HG03159 (cell line): ENCODE results near the gene TFF2.

Experiments used
- ATAC-seq: cut with Tn5 transposase; IDR thresholded peaks from one replicate; pipeline ENCODE4 v1.9.1; 2021; ENCODE audit warnings: mild to moderate bottlenecking, moderate library complexity; ENCODE audit not compliant: unreplicated experiment

TFF2 gene

DNA sequence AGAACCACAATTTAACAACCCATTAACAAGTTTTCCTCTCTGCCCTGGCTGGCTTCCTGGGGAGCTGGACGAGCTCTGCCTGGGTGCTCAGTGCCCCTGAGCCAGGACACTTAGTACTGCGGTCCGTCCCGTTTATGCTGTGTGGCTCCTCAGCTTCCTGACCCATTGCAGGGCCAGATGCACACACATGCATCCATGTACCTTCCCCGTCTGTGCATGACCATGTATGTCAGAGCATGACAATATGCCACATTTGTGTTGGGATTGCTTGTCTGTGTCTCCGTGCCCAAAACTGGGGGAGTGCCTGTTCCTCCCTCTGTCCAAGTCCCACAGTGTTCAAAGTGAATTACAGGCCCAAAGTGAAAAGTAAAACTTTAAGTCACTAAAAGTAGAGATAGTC lies 25.9 kb downstream of the TFF2 start:
- ATAC-seq: no peak

DNA sequence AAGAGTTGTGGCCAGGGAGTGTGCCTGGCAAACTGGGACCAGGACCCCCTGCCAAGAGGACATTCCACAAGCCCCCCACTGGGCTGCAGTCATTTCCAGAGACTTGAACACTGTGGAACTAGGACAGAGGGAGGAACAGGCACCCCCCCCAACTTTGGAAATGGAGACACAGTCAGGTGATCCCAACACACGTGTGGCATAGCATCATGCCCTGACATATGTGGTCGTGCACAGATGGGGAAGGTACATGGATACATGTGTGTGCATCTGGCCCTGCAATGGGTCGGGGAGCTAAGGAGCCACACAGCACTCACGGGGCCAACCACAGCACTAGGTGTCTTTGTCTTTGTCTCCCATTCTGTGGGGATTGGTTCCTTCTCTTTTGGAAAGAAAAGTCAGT lies 28.9 kb downstream of the TFF2 start:
- ATAC-seq: no peak

DNA sequence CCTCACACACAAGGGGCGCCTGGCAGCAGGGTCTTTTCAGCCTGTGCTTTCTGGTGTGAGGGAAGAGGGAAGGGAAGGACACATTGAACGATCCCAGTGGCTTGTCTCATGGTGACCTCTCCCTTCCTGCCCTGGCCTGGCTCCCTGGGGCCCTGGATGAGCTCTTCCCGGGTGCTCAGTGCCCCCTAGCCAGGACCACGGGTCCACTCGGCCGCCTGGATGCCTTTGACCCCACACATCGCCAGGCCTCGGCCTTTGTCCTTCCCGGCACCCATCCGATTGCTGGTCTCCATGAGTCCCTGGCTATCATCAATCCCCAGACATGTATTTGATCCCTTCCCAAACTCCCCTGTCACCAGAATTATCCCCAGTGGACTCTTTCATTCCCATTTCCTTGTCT lies 29.6 kb downstream of the TFF2 start:
- no peak for ATAC-seq

DNA sequence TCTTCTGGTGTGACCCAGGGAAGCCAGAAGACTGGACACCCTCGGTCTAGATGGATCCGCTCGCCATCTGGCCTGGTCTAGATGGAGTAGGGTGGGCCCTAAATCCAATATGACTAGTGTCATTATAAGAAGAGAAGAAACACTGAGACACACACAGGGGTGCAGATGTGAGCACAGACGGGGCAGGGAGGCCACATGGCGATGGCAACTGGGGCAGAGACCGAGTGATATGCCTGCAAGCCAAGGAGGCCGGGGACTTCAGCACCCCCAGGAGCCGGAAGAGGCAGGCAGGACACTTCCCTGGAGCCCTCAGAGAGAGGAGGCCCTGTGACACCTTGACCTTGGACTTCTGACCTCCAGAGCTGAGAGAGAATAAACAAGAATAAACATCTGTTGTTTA lies 30.0 kb downstream of the TFF2 start:
- no peak for ATAC-seq

DNA sequence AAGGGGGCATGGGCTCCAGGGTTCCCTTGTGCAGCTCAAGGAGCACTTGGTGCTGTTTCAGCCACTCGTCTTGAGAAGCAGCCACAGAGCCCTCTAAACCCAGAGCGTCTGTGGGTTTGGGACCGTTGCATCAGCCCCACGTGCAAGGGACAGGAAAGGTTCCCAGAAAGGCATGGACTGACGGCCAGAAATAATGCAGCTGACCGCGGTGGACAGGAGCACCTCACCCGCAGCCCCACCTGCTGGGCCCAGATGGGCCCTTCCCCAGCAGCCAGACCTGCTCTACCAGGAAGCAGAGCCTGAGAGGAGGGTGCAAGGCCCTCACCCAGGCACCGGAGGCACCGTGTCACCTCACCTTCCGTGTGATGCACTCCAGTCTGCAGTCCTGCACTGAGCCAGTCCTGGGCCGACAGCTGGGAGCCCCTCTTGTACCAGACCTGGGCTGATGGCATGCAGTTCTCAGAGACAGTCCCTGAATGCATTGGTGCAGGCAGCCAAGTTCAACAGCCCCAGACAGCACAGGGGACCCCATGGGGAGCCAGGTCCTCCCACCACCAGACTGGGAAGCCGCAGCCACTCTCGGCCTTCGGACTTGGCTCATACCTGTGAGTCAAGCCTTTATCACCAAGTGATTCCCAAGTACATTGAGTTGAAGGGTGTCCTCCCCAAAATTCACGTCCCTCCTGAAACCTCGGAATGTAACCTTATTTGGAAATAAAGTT lies 30.8 kb downstream of the TFF2 start:
- no peak for ATAC-seq

DNA sequence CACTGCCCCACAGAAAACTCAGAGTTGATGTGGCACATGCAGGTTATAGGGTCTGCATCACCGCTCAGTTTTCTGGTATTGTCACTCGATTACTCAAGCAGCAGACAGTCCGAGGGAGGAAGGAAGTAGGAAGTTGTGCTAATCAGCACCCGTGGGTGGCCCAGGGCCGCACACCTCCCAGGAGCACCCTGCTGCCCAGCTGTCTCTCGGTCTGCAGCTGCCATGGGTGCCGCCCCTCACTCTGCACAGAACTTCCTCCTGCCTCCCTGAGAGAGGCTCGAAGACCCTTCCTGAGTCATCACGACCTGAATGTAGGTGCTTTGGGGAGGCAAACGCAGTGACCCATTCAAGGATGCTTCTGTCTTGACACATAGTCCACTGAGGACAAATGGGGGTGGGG lies 31.4 kb downstream of the TFF2 start:
- no peak for ATAC-seq

DNA sequence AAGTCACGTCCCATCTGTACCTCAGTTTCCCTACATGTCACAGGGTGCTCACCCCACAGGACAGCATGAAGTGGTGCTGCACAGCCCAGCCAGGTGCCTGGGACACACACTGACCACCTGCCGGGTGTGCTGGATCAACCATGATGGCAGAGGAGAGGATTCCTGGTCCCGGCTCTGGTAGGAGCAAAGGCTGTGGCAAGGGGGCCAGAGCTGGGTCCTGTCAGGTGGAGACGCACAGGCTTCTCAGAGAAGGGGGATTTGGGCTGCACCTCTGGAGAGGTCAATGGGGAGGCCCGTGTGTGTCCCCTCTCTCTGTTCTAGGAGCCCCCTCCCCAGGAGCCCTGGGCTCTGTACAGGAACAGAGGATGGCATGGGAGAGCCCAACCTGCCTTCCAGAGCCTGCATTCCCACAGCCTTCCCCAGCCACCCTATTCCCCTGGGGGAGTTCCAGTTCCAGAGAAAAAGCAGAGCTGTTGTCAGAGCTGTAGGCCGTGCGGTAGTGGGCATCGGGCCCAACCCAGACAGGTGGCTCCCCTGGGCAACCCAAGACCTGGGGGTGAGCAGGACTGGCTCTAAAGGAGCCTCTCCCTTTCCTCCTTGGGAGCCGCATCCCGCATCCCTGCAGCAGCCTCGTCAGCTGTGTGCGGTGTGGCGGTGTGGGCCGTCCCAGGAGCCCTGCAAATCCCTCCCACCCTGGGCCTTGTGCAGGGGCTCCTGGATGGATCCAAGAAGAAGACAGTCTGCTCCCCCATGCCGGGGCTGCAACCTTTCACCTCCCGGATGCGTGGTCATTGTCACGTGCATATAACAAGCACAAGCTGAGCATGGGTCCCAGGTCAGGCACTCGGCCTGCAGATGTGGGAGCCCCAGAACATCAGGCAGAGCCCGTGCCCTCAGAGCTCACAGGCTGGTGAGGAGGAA lies 32.7 kb downstream of the TFF2 start:
- ATAC-seq: no peak

DNA sequence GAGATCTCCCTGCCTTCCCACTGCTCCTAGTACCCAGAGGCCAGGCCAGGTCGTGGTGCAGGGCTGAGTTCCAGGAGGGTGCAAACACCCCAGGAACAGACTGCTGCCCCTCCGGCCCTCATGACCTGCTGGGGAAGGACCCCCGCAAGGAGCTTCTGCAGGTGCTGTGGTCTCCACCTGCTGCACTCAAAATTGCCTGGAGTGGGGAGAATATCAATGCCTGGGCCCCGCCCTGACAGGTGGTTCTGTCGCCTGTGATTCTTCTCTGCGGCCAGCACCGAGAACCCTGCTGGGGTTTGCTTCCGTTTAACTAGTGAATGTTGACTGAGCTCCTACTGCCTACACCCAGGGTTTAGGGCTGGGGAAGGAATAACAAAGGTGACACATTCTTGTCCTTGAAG lies 33.5 kb downstream of the TFF2 start:
- no peak for ATAC-seq

DNA sequence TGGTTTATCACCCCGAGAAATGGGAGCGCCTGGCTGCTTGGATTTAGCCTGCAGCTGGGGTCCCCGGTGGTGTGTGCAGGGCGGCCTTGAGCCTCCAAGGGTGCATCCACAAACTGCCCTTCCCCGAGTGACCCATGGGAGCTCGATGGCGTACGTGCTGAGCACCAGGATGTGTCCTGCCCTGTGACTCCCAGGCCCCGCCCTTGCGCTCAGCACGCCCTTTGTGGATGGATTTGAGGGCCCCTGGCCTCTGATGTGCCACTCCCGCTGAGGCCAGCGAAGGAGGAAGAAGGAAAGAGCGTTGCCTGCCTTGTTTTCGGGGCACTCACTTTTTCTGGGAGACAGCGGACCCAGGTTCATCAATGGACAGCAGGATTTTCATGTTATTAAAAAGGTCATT lies 33.9 kb downstream of the TFF2 start:
- ATAC-seq: no peak

DNA sequence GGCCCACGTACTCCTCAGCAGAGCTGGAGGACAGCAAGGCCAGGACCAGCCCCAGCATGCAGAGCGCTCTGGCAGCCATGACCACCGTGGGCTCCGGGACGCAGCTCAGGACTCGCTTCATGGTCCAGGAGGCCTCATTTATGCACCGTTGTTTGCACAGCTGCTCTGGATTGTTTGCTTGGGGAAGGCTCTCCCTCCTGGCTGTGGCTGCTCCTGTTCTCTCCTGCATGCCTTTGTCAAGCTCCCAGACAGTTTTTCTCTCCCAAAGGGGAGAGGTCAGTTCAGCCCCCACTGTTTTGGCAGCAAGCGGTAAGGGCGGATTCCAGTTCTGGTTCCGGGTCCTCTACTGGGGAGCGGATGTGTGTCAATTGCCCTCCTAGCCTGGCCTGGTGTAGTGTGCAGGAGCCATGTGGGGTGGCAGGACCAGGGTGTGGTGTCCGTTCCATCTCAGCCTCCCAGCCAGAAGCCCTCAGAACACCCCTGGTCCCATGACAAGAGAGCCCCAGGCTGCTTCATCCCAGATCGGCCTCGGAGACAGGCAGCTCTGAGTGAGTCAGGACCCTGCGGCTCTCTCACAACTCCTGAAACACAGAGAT lies 35.4 kb downstream of the TFF2 start, which contains the start of gene TFF3:
Gene TFF3, minus strand, starts transcription at position 114 of the 596 bp plus-strand sequence. Its CDS starts 35 bp downstream, at position 79.
- ATAC-seq: no peak

DNA sequence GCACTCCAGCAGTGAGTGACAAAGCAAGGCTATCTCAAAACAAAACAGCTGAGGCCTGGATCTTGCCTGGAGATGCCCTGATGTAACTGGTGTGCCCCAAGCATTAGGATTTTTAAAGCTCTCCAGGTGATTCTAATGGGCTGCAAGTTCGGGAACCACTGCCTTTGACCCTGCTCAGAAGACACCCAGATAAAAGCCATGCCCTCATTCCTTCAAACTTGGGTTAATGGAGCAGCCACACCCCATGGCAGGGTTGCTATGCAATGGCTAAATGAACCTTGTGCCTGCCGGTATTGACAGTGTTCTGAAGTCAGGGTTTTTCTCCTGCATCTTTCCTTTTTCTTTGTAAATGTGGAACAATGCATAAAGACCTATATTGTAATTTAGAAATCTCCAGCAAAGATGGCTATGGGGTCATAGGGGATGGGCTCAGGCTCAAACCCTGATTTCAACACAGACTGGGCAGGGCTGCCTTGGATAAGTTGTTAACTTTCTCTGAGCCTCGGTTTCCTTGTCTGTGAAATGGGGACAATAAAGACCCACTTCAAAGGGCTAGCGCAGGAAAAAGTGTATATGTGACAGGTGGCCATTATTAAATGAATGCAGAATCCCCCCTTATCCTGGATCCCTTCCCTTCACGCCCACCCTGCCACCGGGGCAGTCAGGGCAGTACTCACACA lies 36.0 kb downstream of the TFF2 start:
- no peak for ATAC-seq

DNA sequence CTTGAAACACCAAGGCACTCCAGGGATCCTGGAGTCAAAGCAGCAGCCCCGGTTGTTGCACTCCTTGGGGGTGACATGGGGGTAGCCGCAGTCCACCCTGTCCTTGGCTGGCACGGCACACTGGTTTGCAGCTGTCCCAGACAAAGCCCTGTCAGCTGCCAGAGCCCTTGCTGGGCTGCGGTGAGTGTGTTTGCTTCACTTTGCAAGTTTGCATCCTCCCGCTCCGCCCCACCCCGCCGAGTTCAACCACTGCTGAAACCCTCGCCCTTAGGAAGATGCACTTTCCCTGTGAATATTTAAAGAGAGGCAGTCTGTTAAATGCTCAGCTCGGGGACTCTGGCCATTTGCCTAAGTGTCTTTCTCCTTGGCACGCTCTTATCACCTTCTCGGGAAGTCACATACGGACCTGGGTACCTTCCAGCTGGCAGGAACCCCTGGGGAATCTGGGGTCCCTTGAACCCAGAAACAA lies 37.3 kb downstream of the TFF2 start:
- no peak for ATAC-seq

DNA sequence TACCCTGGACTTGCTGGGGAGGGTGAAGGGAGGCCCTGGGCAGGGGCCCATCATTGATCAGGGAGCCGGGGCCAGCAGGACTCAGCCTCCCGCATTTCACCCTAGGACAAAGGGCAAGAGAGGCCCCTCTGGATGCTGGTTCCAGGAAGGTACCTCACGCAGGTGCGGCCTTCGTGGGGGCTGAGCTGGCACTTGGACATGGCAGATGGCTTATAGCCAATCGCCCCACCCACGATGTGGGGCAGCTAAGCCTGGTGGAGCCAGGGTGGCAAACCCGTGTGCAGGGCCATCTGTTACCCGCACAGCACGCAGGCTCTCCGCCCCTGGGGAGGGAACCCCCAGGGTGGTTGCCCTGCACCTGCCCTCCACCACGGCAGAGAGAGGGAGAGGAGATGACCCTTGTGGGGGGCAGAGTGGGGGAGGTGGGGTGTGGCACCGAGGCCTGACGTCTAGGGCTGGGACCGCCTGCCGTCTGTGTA lies 38.1 kb downstream of the TFF2 start:
- ATAC-seq: no peak

DNA sequence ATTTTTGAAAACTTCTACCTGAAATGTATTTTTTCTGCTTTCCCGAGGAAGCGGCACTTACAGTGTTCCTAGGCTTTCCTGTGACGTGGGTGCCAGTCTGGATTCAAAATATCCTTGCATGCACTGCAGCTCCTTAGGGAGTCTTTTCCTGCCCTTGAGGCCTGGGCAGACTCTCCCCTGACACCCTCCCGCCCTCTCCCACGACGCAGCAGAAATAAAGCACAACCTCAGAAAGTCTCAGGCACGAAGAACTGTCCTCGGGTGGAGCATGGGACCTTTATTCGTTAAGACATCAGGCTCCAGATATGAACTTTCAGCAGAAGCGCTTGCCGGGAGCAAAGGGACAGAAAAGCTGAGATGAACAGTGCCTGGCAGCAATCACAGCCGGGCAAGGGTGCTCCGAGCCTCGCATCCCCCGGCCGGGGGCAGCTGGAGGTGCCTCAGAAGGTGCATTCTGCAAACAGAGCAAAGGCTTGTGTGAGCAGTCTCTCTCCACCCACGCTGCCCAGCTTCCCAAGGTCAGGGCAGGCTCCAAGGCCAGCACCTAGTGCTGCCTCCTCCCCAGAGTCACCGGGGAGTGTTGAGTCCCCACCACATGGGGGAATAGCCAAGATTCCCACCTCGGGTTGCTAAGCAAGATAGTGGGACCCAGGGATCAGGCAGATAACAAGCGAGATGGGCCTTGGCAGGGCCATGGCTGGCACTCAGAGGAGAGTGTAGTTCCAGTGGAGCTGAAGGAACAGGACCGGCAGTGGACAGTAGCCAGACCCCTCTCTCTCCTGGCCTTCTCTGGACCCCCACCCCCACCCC lies 38.8 kb downstream of the TFF2 start:
- no peak for ATAC-seq

DNA sequence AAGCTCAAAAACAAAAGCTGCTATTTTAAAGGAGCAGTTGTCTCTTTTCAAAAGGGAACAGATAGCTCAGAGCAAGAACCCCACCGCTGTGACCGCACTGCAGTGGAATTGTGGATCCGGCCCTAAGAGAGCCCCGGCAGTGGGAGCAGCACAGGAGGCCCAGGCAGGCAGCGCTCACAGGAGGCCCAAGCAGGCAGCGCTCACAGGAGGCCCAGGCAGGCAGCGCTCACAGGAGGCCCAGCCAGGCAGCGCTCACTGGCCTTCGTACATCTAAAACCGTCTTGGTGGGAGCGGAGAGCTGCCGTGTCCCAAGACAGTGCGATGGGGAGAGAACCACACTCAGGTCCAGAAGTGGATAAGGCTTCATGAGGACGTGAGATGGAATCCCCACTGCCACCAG lies 39.6 kb downstream of the TFF2 start:
- ATAC-seq: no peak

DNA sequence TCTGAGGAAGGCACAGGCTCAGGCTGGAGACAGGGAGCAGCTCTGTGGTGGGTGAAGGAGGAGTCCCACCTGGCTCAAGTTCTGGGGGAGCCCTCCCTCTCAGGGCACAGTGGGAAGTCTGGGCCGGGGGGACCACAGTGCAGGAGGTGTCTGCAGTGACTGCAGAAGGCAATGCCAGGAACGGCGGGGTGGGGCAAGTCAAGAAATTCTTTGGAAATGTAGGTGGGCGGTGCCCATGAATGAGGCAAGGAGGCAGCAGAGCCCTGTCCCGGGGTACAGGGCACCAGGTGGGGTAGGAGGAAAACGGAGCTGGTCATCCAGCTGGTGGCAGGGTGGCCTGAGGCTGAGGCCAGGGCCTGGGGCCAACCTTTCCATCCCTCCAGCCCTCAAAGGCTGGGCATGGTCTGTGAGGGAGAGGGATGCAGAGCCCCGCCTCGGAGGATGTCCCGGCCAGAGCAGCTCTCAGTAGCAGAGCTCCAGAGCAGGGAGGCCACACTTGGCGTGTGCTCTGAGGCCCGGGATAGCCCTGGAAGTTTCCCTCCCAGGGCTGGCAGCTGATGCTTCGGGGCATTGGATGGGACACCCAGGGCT lies 40.3 kb downstream of the TFF2 start:
- no peak for ATAC-seq

DNA sequence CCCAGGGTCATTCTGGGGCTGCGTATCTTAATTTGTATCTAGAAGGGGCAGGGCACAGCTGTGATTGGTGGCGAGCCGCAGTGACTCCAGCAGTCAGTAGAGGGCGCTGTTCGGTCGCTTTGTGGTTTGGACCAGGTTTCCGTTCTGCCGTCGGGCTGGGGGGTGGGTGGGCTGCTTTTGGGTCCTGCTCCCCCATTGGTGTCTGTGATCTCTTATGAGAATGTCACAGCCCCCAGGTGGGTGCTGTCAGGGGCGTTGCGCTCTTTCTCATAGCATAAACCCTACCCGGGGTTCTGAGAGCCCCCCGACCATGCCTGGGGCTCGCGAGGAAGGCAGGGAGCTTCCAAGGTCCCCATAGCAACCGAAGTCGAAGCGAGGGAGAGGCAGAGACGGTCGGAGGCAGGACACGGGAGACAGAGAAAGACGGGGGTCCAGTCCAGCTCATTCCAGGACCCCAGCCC lies 41.0 kb downstream of the TFF2 start:
- no peak for ATAC-seq

DNA sequence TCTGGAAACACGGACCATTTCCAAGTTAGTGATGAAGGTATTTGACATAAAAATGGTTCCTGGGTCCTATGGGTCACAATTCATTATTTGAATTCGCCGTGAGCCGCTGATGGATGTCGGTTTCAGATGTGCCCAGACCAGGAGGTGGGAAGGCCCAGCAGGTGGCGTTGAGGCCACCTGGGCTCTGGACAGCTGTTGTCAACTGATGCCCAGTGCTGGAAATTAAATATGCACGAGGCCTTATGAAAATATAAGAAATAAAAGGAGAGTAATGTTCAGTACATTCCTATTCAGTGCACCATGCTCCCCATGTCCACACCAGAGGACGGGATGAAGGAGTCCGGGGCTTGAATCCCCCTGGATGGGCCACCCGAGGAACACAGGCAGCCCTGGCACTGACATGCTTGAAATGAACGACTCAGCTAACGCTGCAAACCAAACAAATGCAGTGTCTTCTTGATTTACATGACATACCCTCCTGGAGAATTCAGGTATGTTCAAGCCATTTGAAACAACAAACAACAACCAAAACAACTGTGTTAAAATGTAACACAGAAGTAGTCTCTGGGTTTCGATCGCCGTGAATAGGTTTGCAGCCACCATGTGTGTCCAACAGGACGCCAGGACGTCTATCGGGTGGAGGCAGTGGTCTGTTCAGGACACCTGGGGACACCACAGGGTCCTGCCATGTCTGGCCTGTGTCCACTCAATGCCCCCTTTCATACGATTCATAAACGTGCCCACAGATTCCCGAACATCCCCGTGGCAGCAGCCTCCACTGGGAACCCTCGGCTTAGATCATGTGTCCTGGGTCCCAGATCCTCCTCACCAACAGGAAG lies 41.7 kb downstream of the TFF2 start:
- no peak for ATAC-seq
